ENCODE data around the gene PRDM16.

DNA sequence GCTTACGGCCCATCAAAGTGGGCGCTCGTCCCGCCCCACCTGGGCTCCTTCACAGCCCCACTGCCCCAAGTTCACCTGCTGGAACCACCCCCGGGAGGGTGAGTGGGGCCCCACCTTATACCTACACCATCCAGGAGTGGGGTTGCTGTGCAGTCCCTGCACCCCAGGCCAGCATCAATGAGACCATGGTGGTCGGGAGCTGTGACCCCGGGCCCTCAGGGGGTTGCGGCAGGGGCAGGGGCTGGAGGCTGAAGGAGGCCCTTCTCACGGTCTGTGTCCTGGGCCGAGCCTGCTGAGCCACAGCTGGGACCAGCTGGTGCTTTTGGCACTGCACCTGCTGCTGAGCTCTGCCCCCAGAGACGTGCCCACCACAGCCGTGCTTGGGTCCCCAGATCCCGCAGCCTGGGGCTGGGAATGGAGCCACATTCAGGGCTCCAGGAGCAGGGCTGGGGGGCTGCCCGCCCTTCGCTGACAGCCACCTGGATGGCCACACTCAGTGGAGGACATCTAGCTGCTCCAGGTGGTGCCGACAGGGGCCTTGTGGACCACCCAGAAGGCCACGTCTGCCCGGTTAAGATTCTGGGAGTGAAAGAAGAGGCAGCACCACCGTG lies 30.3 kb upstream of the PRDM16 start:
- TF ChIP-seq, protein P1, sequence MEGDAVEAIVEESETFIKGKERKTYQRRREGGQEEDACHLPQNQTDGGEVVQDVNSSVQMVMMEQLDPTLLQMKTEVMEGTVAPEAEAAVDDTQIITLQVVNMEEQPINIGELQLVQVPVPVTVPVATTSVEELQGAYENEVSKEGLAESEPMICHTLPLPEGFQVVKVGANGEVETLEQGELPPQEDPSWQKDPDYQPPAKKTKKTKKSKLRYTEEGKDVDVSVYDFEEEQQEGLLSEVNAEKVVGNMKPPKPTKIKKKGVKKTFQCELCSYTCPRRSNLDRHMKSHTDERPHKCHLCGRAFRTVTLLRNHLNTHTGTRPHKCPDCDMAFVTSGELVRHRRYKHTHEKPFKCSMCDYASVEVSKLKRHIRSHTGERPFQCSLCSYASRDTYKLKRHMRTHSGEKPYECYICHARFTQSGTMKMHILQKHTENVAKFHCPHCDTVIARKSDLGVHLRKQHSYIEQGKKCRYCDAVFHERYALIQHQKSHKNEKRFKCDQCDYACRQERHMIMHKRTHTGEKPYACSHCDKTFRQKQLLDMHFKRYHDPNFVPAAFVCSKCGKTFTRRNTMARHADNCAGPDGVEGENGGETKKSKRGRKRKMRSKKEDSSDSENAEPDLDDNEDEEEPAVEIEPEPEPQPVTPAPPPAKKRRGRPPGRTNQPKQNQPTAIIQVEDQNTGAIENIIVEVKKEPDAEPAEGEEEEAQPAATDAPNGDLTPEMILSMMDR (IDR thresholded peaks at IDR 0.05; ENCODE audit: low read length), result no peak
- TF ChIP-seq EZH2 (IDR thresholded peaks at IDR 0.05; ENCODE audit: borderline replicate concordance, low read length), result no peak

All from OCI-LY1 (cell line).